ENCODE measurements around the gene EBF3.

DNA sequence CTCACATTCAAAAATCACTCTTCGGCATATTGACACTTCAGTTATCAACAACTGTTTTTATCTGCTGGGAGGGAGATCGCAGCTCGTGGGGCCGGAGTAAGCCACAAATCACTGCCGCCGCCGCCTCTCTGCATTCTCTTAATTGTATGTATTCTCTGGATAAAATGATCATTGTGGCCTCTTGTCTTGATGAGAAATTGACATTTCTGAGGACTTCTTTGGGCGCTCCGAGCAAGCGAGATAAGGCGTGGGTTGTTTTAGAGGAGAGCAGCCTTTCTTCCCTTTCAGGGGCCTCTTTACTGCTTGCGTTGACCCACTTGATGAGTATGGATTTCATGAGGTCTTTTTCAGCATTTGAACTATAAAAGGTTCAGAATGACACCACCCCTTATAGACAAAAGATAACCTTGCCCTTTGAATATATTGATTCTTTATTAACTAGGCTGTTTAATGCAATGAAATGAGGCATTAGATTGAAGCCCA is 130.6 kb downstream of the EBF3 start:
- TF ChIP-seq, protein P1, sequence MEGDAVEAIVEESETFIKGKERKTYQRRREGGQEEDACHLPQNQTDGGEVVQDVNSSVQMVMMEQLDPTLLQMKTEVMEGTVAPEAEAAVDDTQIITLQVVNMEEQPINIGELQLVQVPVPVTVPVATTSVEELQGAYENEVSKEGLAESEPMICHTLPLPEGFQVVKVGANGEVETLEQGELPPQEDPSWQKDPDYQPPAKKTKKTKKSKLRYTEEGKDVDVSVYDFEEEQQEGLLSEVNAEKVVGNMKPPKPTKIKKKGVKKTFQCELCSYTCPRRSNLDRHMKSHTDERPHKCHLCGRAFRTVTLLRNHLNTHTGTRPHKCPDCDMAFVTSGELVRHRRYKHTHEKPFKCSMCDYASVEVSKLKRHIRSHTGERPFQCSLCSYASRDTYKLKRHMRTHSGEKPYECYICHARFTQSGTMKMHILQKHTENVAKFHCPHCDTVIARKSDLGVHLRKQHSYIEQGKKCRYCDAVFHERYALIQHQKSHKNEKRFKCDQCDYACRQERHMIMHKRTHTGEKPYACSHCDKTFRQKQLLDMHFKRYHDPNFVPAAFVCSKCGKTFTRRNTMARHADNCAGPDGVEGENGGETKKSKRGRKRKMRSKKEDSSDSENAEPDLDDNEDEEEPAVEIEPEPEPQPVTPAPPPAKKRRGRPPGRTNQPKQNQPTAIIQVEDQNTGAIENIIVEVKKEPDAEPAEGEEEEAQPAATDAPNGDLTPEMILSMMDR (IDR thresholded peaks at IDR 0.05): no peak
- TF ChIP-seq EZH2 (IDR thresholded peaks at IDR 0.05): no peak
